GM12864 (cell line): ENCODE results near the gene SMDT1.
A peak's percentile ranks its signal among the peaks of the same experiment; 100 is the strongest.

Experiments used
- DNase-seq: peaks from one replicate; pipeline ENCODE4 v3.0.0-alpha.2; 2011; ENCODE audit warnings: low read depth
- H3K4me3 ChIP-seq: 2 replicates; pipeline ENCODE4 v1.5.1; 2011; ENCODE audit warnings: mild to moderate bottlenecking, low read depth, low read length, control low read depth
- CTCF ChIP-seq: IDR thresholded peaks from 2 replicates; pipeline ENCODE4 v1.5.1; 2011; ENCODE audit warnings: low read depth, mild to moderate bottlenecking, moderate library complexity, low read length, control low read depth, inconsistent platforms; ENCODE audit errors: missing control alignments

SMDT1 gene

GRCh38 chr22:42078469-42079318, 806 bp upstream of the SMDT1 start:
- no peak for DNase-seq
- no peak for TF ChIP-seq CTCF
- peak overlapping the region; percentile 68 for H3K4me3 ChIP-seq

GRCh38 chr22:42080287-42080686, 787 bp downstream of the SMDT1 start:
- peak overlapping the region; percentile 68 for H3K4me3 ChIP-seq
- TF ChIP-seq CTCF = no peak
- DNase-seq = no peak

- no peak for DNase-seq
- TF ChIP-seq CTCF = no peak
- H3K4me3 ChIP-seq = no peak overlapping the region
These were observed 3.6 kb downstream of the SMDT1 start for GRCh38 chr22:42083119-42083518.

- TF ChIP-seq CTCF = no peak
- no peak for DNase-seq
- no peak overlapping the region for H3K4me3 ChIP-seq
These were observed 5.4 kb downstream of the SMDT1 start for GRCh38 chr22:42084874-42085273.

- no peak for TF ChIP-seq CTCF
- DNase-seq = no peak
- H3K4me3 ChIP-seq = no peak overlapping the region
These were observed 6.6 kb downstream of the SMDT1 start for GRCh38 chr22:42086051-42086450.

GRCh38 chr22:42090596-42091454, 11.3 kb downstream of the SMDT1 start, which contains the start of gene NDUFA6:
Gene NDUFA6, minus strand, starts transcription at chr22:42090772. Its CDS starts 28 bp downstream, at chr22:42090744.
- TF ChIP-seq CTCF = peak; percentile 98
- DNase-seq = peak; percentile 98
- peak within 1 kb of the TSS; percentile 86 for H3K4me3 ChIP-seq
